Measurements from ENCODE around the gene THAP5.

Gene THAP5

DNA sequence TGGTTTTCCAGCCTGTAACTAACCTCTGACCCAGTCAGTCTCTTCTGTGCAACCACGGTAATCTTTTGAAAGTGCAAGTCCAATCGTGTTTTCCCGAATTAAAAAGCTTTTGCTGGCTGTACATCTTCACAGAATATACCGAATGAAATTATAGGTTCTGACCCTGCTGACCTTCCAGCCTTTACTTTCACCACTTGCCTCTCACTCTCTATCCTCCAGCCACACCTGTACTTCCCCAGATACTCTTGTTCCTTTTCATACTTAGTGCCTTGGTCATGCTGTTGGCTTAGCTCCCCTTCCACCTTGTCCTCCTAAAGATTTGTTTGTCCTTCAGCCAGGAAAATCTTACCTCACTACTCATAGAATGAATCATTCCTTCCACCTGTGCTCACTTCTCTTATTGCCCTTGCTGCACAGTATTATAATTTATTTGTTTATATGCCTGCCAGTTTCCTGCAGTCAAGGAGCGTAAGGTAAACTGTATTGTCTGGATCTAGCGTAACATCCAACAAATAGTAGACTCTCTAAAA lies 41.3 kb downstream of the THAP5 start:
- peak; percentile 22 for DNase-seq

DNA sequence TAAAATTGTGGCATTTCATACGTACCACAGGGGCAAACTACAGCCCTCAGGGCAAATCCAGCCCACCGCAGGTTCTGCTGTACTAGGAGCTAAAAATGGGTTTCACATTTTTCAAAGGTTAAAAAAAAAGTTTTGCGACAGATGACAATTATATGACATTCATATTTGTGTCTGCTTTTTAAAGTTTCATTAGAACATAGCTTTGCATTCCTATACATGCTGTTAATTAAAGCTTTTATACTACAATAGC lies 42.8 kb downstream of the THAP5 start:
- no peak for DNase-seq

DNA sequence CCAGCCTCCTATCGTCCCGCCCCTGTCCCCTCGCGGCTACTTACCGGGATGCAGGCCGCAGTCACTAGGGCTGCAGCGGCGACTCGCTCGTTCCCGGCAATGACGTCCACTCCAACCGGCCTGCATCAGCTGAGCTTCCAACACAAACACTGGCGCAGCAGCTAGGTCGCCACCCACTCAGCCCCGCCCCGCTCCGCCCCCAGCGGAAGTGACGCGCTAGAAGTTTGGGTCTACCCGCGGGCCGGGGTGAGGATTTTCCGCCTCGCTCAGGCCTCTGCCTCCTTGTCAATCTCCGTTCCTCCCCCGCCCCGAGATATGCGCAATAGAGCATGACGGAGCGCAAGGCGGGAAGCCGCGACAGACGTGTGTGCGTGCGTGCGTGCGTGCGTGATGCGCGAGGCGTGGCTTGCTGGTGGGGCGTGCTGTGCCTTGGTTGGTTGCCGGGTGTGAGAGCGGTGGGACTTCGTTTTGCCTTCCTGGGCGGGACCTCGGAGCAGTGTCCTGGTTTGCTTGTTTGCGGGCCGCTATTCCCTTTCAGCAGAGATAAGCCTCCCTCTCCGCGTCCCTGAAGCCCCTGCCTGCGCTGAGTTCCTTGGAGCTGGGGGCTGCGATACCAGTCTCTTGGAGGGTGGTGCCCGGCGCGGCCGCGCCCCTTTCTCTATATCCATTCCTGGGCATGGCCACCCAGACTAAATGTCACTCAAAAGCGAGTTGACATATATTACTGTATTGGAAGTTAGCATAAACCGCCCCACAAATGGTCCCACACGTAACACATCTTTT lies 43.3 kb downstream of the THAP5 start, which contains the start of gene PNPLA8:
Gene PNPLA8, minus strand, starts transcription at position 151 of the 783 bp plus-strand sequence. CDS start 10,644 bp downstream, outside the sequence.
- DNase-seq, result peak; percentile 94

DNA sequence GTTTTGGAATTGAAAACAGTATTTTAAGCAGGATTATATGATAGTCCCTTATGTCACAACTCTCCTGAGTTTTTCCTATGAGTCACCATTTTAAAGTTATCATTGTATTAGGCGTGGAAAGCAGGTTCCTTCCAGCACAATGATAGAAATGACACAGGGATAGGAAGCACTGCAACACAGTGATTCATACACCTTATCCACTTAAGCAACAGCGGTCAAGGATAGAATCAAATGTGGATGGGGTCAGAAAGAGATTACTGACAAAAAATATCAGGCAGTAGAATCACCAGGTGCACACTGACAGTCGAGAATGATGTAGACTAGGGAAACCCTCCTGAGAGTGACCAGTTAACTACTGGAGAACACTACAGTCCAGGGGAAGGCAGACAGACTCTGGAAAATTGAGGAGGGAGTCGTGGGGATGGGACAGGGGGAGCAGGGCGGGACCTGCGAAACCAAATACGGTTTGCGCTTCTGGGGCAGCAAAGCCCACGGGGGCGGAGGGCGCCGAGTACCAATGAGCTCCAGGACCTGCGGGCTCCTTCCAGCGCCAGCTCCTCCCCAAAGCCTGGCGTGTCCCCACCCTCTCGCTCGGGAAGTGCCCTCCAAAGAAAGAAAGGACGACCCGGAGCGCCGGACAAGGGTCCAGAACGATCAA lies 44.0 kb downstream of the THAP5 start:
- peak; percentile 44 for DNase-seq

DNA sequence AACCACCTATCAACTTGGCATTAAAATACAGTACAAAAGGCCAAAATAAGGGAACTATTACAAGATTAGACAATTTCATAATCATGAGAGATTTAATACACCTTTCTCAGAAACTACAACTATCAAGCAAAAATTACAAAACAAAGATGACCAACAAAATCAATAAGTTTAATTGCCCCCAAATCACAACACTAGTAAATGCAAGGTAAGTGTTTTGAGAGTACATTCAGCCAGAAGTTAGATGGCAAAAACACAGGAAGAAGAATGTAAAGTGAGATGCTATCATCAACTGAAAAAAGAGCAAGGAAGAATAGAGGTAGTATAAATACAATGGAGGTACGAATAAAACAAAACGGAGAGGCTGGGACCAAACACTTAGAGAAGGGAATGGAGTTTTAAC lies 46.7 kb downstream of the THAP5 start:
- DNase-seq, result no peak

DNA sequence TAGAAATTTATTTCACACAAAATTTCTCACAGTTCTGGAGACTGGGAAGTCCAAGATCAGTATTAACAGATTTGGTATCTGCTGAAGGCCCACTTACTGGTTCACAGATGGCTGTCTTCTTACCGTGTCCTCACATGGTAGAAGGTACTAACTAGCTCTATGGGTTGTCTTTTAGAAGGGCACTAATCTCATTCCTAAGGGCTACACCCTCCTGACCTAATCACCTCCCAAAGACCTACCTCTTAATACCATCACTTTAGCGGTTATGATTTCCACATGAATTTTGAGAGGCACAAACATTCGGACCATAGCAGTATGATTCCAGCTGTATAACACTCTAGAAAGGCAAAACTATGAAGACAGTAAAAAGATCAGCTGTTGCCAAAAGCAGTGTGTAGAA lies 51.6 kb downstream of the THAP5 start:
- no peak for DNase-seq

DNA sequence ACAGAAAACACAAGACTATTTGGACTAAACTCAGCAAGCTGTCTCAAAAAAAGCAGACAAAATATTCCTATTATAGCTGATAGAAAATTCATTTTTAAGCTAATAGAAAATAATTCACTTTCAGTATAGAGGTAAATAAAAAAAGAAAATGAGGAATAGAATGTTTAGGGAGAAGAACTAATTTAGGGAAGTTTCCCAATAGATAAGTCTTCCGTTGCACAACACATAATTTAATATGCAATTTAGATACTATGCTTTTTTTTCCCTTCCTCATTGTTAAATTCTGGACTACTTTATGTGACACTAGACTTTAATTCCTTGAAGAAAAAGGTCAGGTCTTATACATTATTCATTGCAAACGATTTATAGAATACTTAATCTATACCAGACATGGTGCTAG lies 53.9 kb downstream of the THAP5 start:
- no peak for DNase-seq

DNA sequence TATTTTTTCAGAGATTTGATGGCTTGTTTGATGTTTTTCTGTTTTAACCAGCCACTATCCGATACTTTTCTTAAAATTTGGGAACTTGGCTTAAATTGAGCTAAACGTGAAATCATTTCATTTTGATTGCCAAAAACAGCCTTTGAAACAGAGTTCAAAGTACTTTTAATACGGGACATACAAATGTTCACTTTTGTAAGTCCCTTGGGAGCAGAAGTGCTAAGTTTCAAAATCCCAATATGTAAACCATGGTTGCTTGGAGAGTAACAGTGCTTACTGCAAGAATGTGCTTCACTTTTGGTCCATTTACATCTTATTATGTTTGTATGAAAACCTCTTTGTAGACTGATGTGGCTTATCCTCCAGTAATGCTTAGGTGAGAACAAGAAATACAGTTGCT lies 54.5 kb downstream of the THAP5 start:
- no peak for DNase-seq
